Measurements from ENCODE around the gene ARID3B. TPM values are rescaled to one million over a fixed set of nuclear protein-coding genes. Genes with fewer than 3 reads are reported as not detected.

ARID3B gene
- total RNA-seq, 1 donor from 2014 or later: 2.1 TPM

DNA sequence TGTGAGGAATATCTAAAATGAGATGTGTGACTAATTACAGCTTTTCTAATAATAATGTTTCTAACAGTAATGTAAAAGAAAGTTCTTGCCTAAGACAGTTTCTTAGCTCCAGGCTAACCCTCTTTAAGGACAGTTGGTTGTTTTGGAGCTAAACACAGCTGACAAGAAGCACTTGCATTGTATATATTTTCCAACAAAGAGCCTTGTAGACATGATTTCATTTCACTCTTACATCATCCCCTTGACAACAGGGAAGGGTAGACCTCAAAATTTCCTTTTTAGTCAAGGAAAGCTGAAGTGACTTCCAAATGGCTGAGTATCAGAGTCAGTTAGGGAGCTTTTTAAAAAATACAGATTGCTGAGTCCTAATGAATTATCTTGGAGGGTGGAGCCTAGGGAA lies 4.1 kb downstream of the ARID3B start:
- H3K4me3 ChIP-seq (ENCODE audit: low read length in 3 of 3): no peak overlapping the region
- H3K9me3 ChIP-seq (ENCODE audit: control insufficient read depth in 3 of 3, low read length in 3 of 3): no peaks in the 10 kb centered on the region
- no peaks in the 10 kb centered on the region for H3K27me3 ChIP-seq (ENCODE audit: control insufficient read depth in 3 of 3, insufficient read depth in 3 of 3, low read length in 3 of 3)
- no peak overlapping the region for H3K9ac ChIP-seq (ENCODE audit: low read depth in 1 of 3, low read length in 3 of 3)
- peaks cover 21 to 39% (median 29%) of the 10 kb centered on the region in 3 donors for H3K4me1 ChIP-seq (ENCODE audit: control insufficient read depth in 3 of 3, insufficient read depth in 3 of 3, low read length in 3 of 3)
- H3K27ac ChIP-seq (ENCODE audit: low read depth, low read length): no peak overlapping the region
- peaks cover 0 to 6% (median 0%) of the 10 kb centered on the region in 3 donors for H3K36me3 ChIP-seq (ENCODE audit: control insufficient read depth in 3 of 3, insufficient read depth in 3 of 3, low read length in 3 of 3)

DNA sequence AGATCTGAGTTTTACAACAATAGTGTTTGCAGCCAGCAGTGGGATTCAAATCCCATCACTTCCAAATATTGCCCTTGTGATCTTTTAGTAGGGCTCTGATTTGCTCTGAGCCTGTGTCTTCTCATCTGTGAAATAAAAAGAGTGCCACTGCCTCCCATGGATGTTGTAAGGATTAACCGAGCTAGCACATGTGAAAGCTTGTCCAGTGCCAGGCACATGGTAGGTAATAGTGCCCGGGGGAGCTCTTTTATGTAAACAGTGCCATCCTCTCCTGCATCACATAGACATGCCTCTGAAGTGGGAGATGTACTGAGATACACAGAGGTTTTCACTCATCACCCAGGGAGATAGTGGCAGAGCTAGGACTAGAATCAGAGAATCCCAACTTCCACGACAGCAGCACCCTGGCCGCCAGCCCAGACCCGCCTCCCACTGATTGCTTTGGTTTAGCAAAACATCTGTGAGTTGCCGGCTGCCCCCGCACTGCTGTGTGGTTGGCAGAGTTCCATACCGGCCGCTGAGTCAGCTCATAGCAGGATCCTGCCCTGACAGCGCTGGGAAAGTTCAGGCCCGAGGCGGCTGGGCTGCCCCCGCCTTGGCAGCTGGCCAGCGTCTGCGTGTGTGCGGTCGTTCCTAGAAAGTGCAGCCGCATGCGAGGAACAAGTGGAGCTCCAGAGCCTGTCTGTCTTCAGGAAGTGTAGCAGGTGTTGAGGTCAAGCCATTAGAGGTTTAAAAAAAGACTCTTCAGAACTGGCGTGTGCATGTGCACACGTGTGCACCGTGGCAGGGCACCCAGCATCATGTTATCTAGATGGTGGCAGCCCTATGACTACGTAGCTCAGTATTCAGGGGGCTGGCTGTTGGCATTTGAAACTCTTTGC lies 5.0 kb downstream of the ARID3B start:
- H3K4me3 ChIP-seq (ENCODE audit: low read length in 3 of 3): no peak overlapping the region

DNA sequence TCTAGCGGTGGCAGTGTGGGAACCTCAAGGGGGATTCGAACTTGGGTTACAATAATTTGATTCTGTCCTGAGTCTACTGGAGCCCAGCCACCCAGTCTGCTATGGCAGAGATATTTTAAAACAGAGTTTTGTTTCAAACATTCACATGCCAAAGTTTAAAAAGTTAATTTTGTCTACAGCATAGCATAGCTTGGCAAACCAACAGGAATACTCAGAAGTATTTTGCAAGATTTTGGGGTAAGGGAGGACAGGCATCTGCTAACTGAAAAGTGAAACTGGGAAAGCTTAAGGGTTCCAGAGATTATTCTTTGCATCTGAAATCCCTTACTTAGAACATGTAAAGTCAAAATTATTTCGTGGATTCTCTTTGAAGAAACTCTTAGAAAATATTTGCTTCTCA lies 6.6 kb downstream of the ARID3B start:
- Histone ChIP-seq H3K9me3 (ENCODE audit: control insufficient read depth in 3 of 3, low read length in 3 of 3) (no peaks in the 10 kb centered on the region), H3K27ac (ENCODE audit: low read depth, low read length) (no peak overlapping the region), H3K36me3 (ENCODE audit: control insufficient read depth in 3 of 3, insufficient read depth in 3 of 3, low read length in 3 of 3) (peaks cover 0 to 10% (median 0%) of the 10 kb centered on the region in 3 donors), H3K9ac (ENCODE audit: low read depth in 1 of 3, low read length in 3 of 3) (no peak overlapping the region), H3K27me3 (ENCODE audit: control insufficient read depth in 3 of 3, insufficient read depth in 3 of 3, low read length in 3 of 3) (no peaks in the 10 kb centered on the region), H3K4me1 (ENCODE audit: control insufficient read depth in 3 of 3, insufficient read depth in 3 of 3, low read length in 3 of 3) (peaks cover 12 to 23% (median 21%) of the 10 kb centered on the region in 3 donors), H3K4me3 (ENCODE audit: low read length in 3 of 3) (no peak overlapping the region)

More for the DNA sequence above, 5.0 kb downstream of the ARID3B start:
- peak overlapping the region; percentile 79 for H3K27ac ChIP-seq (ENCODE audit: low read depth, low read length)
- H3K36me3 ChIP-seq (ENCODE audit: control insufficient read depth in 3 of 3, insufficient read depth in 3 of 3, low read length in 3 of 3): peaks cover 0 to 6% (median 0%) of the 10 kb centered on the region in 3 donors
- H3K9me3 ChIP-seq (ENCODE audit: control insufficient read depth in 3 of 3, low read length in 3 of 3): no peaks in the 10 kb centered on the region
- peaks cover 16 to 32% (median 25%) of the 10 kb centered on the region in 3 donors for H3K4me1 ChIP-seq (ENCODE audit: control insufficient read depth in 3 of 3, insufficient read depth in 3 of 3, low read length in 3 of 3)
- H3K9ac ChIP-seq (ENCODE audit: low read depth in 1 of 3, low read length in 3 of 3): peak overlapping the region in 1 of 3 donors; percentile 33
- H3K27me3 ChIP-seq (ENCODE audit: control insufficient read depth in 3 of 3, insufficient read depth in 3 of 3, low read length in 3 of 3): no peaks in the 10 kb centered on the region

DNA sequence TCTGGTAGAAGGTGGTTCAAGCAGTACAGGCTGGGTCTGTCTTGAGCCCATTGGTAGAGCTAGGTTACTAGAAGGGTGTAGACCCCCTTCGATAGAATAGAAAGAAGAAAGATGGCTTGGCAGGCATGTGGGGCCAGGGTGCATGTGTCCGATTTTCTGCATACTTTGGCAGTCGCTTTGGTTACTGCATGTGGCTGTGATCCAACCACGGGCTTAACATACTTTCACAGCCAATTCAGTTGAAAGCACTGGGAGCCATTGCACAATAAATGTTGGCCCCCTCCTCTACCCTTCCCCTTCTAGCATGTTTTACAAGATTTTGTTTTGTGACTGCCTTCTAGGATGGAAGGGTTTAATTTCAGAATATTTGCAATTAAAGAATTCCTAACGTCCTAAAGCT lies 7.2 kb downstream of the ARID3B start:
- H3K9ac ChIP-seq (ENCODE audit: low read depth in 1 of 3, low read length in 3 of 3): no peak overlapping the region
- no peak overlapping the region for H3K4me3 ChIP-seq (ENCODE audit: low read length in 3 of 3)
- H3K9me3 ChIP-seq (ENCODE audit: control insufficient read depth in 3 of 3, low read length in 3 of 3): no peaks in the 10 kb centered on the region
- H3K36me3 ChIP-seq (ENCODE audit: control insufficient read depth in 3 of 3, insufficient read depth in 3 of 3, low read length in 3 of 3): peaks cover 0 to 10% (median 0%) of the 10 kb centered on the region in 3 donors
- no peak overlapping the region for H3K27ac ChIP-seq (ENCODE audit: low read depth, low read length)
- peaks cover 12 to 23% (median 21%) of the 10 kb centered on the region in 3 donors for H3K4me1 ChIP-seq (ENCODE audit: control insufficient read depth in 3 of 3, insufficient read depth in 3 of 3, low read length in 3 of 3)
- H3K27me3 ChIP-seq (ENCODE audit: control insufficient read depth in 3 of 3, insufficient read depth in 3 of 3, low read length in 3 of 3): no peaks in the 10 kb centered on the region

DNA sequence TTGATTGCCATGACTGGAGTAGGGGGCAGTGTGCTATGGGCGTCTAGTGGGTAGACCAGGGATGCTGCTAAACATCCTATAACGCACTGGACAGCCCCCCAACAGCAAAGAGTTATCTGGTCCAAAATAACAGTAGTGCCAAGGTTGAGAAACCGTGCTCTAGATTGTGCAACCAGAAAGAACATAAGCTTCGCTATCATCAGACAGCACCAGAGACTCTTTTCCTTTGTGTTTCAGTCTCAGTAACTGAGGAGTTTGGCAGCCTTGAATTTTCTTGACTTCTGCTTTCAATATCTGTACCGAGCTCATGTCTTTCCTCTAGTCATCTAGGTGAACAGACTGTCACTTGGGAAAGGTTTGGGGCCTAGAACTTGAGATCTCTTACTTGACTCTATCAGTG lies 8.8 kb downstream of the ARID3B start:
- Histone ChIP-seq H3K4me1 (ENCODE audit: control insufficient read depth in 3 of 3, insufficient read depth in 3 of 3, low read length in 3 of 3) (peaks cover 12 to 23% (median 21%) of the 10 kb centered on the region in 3 donors), H3K4me3 (ENCODE audit: low read length in 3 of 3) (no peak overlapping the region), H3K9me3 (ENCODE audit: control insufficient read depth in 3 of 3, low read length in 3 of 3) (no peaks in the 10 kb centered on the region), H3K27me3 (ENCODE audit: control insufficient read depth in 3 of 3, insufficient read depth in 3 of 3, low read length in 3 of 3) (no peaks in the 10 kb centered on the region), H3K9ac (ENCODE audit: low read depth in 1 of 3, low read length in 3 of 3) (no peak overlapping the region), H3K27ac (ENCODE audit: low read depth, low read length) (no peak overlapping the region), H3K36me3 (ENCODE audit: control insufficient read depth in 3 of 3, insufficient read depth in 3 of 3, low read length in 3 of 3) (peaks cover 0 to 10% (median 0%) of the 10 kb centered on the region in 3 donors)

DNA sequence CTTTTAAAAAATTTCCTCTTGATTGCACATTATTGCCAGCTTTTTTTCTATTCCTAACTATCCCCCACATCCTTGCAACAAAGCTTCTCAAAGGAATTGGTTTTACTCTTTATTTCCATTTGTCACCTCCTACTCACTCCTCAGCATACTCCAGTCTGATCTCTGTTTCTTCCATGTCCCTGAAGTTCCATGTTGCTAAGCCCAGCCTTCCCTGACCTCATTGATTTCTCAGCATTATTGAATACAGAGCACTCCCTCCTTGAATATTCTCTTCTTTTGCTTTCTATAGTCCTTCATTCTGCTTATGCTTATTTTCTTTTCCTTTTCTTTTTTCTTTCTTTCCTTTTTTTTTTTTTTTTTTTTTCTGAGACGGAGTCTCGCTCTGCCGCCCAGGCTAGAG lies 10.7 kb downstream of the ARID3B start:
- Histone ChIP-seq H3K27me3 (ENCODE audit: control insufficient read depth in 3 of 3, insufficient read depth in 3 of 3, low read length in 3 of 3) (no peaks in the 10 kb centered on the region), H3K9ac (ENCODE audit: low read depth in 1 of 3, low read length in 3 of 3) (no peak overlapping the region), H3K4me3 (ENCODE audit: low read length in 3 of 3) (no peak overlapping the region), H3K9me3 (ENCODE audit: control insufficient read depth in 3 of 3, low read length in 3 of 3) (no peaks in the 10 kb centered on the region), H3K27ac (ENCODE audit: low read depth, low read length) (no peak overlapping the region), H3K36me3 (ENCODE audit: control insufficient read depth in 3 of 3, insufficient read depth in 3 of 3, low read length in 3 of 3) (peaks cover 0 to 12% (median 0%) of the 10 kb centered on the region in 3 donors), H3K4me1 (ENCODE audit: control insufficient read depth in 3 of 3, insufficient read depth in 3 of 3, low read length in 3 of 3) (peaks cover under 1 to 10% (median 7%) of the 10 kb centered on the region in 3 donors)

DNA sequence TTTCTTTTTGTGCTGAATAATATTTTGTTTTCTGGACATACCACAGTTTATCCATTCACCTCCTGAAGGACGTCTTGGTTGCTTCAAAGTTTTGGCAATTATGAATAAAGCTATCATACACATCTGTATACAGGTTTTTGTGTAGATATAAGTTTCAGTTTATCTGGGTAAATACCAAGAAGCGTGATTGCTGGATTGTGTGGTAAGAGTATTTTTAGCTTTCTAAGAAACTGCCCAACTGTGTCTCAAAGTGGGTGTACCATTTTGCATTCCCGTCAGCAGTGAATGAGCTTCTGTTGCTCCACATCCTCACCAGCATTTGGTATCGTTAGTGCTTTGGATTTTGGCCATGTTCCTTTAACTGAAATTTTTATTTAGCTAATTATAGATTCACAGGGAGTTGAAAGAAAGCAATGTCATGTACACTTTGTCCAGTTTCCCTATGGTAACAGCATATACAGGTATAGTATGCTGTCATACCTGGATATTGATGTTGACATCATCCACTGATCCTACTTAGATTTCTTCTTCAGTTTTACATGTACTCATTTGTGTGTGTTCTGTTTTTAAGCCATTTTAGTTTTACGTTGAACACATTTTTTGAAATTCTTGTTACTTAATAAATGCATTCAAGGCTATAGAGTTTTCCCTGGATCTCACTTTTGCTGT lies 11.9 kb downstream of the ARID3B start:
- H3K36me3 ChIP-seq (ENCODE audit: control insufficient read depth in 3 of 3, insufficient read depth in 3 of 3, low read length in 3 of 3): peaks cover 0 to 10% (median 0%) of the 10 kb centered on the region in 3 donors
- H3K27me3 ChIP-seq (ENCODE audit: control insufficient read depth in 3 of 3, insufficient read depth in 3 of 3, low read length in 3 of 3): no peaks in the 10 kb centered on the region

DNA sequence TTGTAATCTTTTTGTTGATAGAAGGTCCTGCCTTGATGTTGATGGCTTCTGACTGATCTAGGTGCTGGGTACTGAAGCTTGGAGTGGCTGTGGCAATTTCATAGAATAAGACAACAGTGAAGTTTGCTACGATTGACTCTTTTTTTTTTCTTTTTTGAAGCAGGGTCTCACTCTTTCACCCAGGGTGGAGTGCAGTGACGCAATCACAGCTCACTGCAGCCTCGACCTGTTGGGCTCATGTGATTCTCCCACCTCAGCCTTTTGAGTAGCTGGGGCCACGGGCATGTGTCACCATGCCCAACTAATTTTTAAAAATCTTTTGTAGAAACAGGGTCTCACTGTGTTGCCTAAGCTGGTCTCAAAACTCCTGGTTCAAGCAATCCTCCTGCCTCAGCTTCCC lies 14.2 kb downstream of the ARID3B start:
- no peak overlapping the region for H3K9ac ChIP-seq (ENCODE audit: low read depth in 1 of 3, low read length in 3 of 3)

More for the DNA sequence above, 11.9 kb downstream of the ARID3B start:
- no peak overlapping the region for H3K9ac ChIP-seq (ENCODE audit: low read depth in 1 of 3, low read length in 3 of 3)
- H3K4me3 ChIP-seq (ENCODE audit: low read length in 3 of 3): no peak overlapping the region
- H3K27ac ChIP-seq (ENCODE audit: low read depth, low read length): no peak overlapping the region
- H3K9me3 ChIP-seq (ENCODE audit: control insufficient read depth in 3 of 3, low read length in 3 of 3): no peaks in the 10 kb centered on the region
- H3K4me1 ChIP-seq (ENCODE audit: control insufficient read depth in 3 of 3, insufficient read depth in 3 of 3, low read length in 3 of 3): peaks cover 0 to 8% (median 6%) of the 10 kb centered on the region in 3 donors

DNA sequence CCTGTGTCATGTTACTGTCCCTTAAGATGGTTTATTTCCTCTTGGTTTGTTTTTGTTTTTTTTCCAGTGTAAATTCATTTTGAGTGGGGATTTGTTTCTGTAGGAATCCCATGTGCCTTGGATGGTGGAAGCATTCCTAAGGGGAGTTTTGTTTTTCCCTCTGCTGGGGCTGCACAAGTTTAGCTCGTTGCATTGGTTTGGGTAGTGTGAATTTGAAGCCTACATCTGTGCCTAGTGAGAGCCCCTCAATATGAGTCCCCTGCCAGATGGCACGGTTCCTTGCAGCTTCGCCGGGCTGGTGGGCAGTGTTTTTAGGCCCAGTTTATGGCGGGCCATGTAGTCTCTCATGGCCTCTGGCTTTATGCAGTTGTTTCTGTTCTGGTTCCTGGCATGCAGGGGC lies 17.7 kb downstream of the ARID3B start:
- Histone ChIP-seq H3K9ac (ENCODE audit: low read depth in 1 of 3, low read length in 3 of 3) (no peak overlapping the region), H3K27ac (ENCODE audit: low read depth, low read length) (no peak overlapping the region), H3K9me3 (ENCODE audit: control insufficient read depth in 3 of 3, low read length in 3 of 3) (no peaks in the 10 kb centered on the region)

More for the DNA sequence above, 14.2 kb downstream of the ARID3B start:
- Histone ChIP-seq H3K27ac (ENCODE audit: low read depth, low read length) (no peak overlapping the region), H3K9me3 (ENCODE audit: control insufficient read depth in 3 of 3, low read length in 3 of 3) (no peaks in the 10 kb centered on the region), H3K4me1 (ENCODE audit: control insufficient read depth in 3 of 3, insufficient read depth in 3 of 3, low read length in 3 of 3) (no peaks in the 10 kb centered on the region), H3K36me3 (ENCODE audit: control insufficient read depth in 3 of 3, insufficient read depth in 3 of 3, low read length in 3 of 3) (peaks cover 0 to 6% (median 0%) of the 10 kb centered on the region in 3 donors), H3K4me3 (ENCODE audit: low read length in 3 of 3) (no peak overlapping the region), H3K27me3 (ENCODE audit: control insufficient read depth in 3 of 3, insufficient read depth in 3 of 3, low read length in 3 of 3) (no peaks in the 10 kb centered on the region)

DNA sequence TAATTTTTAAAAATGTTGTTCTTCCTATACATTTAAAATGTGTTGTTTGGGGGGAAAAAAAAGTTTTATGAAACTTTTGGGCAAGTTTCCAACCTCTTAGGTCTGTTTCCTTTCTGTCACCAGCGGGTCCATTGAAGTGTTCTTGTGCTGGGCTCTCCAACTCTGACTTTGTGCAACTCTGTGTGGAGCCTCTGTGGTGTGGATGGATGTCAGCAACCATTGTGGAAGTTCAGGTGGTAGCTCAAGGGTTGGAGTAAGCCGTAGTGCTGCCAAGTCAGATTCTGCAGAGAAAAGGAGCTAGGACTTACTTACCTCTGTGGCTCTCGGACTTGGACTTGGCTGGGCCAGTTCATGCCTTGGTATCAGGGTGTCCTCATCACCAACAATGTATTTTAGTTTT lies 22.4 kb downstream of the ARID3B start:
- no peaks in the 10 kb centered on the region for H3K36me3 ChIP-seq (ENCODE audit: control insufficient read depth in 3 of 3, insufficient read depth in 3 of 3, low read length in 3 of 3)
- H3K9ac ChIP-seq (ENCODE audit: low read depth in 1 of 3, low read length in 3 of 3): no peak overlapping the region
- H3K27ac ChIP-seq (ENCODE audit: low read depth, low read length): no peak overlapping the region
- no peaks in the 10 kb centered on the region for H3K27me3 ChIP-seq (ENCODE audit: control insufficient read depth in 3 of 3, insufficient read depth in 3 of 3, low read length in 3 of 3)
- peaks cover 4 to 12% (median 6%) of the 10 kb centered on the region in 3 donors for H3K4me1 ChIP-seq (ENCODE audit: control insufficient read depth in 3 of 3, insufficient read depth in 3 of 3, low read length in 3 of 3)
- no peaks in the 10 kb centered on the region for H3K9me3 ChIP-seq (ENCODE audit: control insufficient read depth in 3 of 3, low read length in 3 of 3)
- no peak overlapping the region for H3K4me3 ChIP-seq (ENCODE audit: low read length in 3 of 3)

More for the DNA sequence above, 17.7 kb downstream of the ARID3B start:
- Histone ChIP-seq H3K36me3 (ENCODE audit: control insufficient read depth in 3 of 3, insufficient read depth in 3 of 3, low read length in 3 of 3) (peaks cover 0 to 2% (median 0%) of the 10 kb centered on the region in 3 donors), H3K4me3 (ENCODE audit: low read length in 3 of 3) (no peak overlapping the region), H3K4me1 (ENCODE audit: control insufficient read depth in 3 of 3, insufficient read depth in 3 of 3, low read length in 3 of 3) (no peaks in the 10 kb centered on the region), H3K27me3 (ENCODE audit: control insufficient read depth in 3 of 3, insufficient read depth in 3 of 3, low read length in 3 of 3) (no peaks in the 10 kb centered on the region)
